Mucosa of rectum (tissue), 2 donors: ENCODE results near the gene OR8H2.
"Not testable (repeated sequence)": the region's sequence is repeated elsewhere in the genome, so short reads cannot be mapped to it uniquely, and the experiment has no call there.

Experiments
- H3K27ac ChIP-seq, 2 donors: one replicate each; pipeline ENCODE4 v1.7.0; 2013; ENCODE audit warnings: inconsistent platforms in 2 of 2, low read depth in 2 of 2, low read length in 2 of 2
- H3K27me3 ChIP-seq, 2 donors: one replicate each; pipeline ENCODE4 v1.7.0; 2013; ENCODE audit warnings: low read length in 2 of 2; ENCODE audit not compliant: control insufficient read depth in 2 of 2, insufficient read depth in 2 of 2
- H3K36me3 ChIP-seq, 2 donors: one replicate each; pipeline ENCODE4 v1.7.0; 2013; ENCODE audit warnings: low read length in 2 of 2; ENCODE audit not compliant: control insufficient read depth in 2 of 2, insufficient read depth in 2 of 2
- H3K4me1 ChIP-seq, 2 donors: one replicate each; pipeline ENCODE4 v1.7.0; 2013; ENCODE audit warnings: low read length in 2 of 2, mild to moderate bottlenecking in 1 of 2; ENCODE audit not compliant: control insufficient read depth in 2 of 2, insufficient read depth in 2 of 2
- H3K4me3 ChIP-seq, 2 donors: one replicate each; pipeline ENCODE4 v1.7.0; 2013; ENCODE audit warnings: low read length in 2 of 2
- H3K9ac ChIP-seq, 2 donors: one replicate each; pipeline ENCODE4 v1.7.0; 2013; ENCODE audit warnings: low read length in 2 of 2, low read depth in 1 of 2, mild to moderate bottlenecking in 1 of 2
- H3K9me3 ChIP-seq, 2 donors: one replicate each; pipeline ENCODE4 v1.7.0; 2013; ENCODE audit warnings: low read length in 2 of 2; ENCODE audit not compliant: control insufficient read depth in 2 of 2
- donor health status: healthy.
- donor health status: Normal muscosa, but diverticular disease.

Gene OR8H2

DNA sequence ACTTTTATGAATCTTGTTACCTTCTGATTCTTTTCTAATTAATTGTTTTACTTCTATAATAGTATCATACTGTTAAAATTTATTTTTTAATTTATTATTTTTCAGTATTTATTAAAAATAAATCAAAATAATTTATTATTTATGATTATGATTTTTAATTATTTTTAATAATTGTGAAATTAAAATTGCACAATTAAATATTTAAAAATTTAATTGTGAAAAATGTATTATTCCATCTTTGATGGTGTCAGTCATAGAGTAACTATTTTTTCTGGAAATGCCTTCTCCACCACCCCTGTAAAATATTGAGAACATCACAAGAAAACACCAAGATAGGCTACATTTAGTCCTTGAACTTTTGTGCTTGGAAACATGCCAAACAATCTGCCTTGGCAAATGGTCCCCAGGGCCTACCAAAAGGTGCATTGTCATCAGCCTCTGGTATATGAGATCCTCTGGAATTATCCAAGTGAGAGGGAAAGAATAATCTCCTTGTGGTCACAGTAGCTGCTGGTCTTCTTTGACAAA is at the start of gene OR8H2:
TSS of gene OR8H2 (plus strand) at position 478 of the 528 bp plus-strand sequence. CDS start 1,356 bp downstream, outside the sequence.
- no peak within 1 kb of the TSS for H3K4me3 ChIP-seq
- H3K36me3 ChIP-seq: no peaks in the 10 kb centered on the region

GRCh38 chr11:56056366-56056765 is 47.1 kb upstream of the OR8H2 start:
- H3K4me3 ChIP-seq, H3K9me3 ChIP-seq, H3K36me3 ChIP-seq, H3K27me3 ChIP-seq, H3K9ac ChIP-seq, H3K4me1 ChIP-seq, H3K27ac ChIP-seq: not testable (repeated sequence)

More for the DNA sequence above, at the start of gene OR8H2:
- H3K27ac ChIP-seq: no peak within 1 kb of the TSS
- no peaks in the 10 kb centered on the region for H3K4me1 ChIP-seq
- H3K27me3 ChIP-seq: no peaks in the 10 kb centered on the region
- no peaks in the 10 kb centered on the region for H3K9me3 ChIP-seq
- no peak within 1 kb of the TSS for H3K9ac ChIP-seq

- not testable (repeated sequence) for H3K27ac ChIP-seq
These were observed 45.7 kb upstream of the OR8H2 start for GRCh38 chr11:56057661-56058237.

DNA sequence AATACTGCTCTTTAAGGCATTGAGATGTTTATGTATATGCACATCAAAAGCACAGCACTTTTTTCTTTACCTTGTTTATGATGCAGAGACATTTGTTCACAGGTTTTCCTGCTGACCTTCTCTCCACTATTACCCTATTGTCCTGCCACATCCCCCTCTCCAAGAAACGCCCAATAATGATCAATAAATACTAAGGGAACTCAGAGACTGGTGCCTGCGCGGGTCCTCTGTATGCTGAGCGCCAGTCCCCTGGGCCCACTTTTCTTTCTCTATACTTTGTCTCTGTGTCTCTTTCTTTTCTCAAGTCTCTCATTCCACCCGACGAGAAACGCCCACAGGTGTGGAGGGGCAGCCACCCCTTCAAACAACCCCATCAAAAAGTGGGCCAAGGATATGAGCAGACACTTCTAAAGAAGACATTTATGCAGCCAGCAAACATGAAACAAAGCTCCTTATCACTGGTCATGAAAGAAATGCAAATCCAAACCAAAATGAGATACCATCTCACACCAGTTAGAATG is 45.2 kb upstream of the OR8H2 start:
- H3K9me3 ChIP-seq, H3K27ac ChIP-seq, H3K4me1 ChIP-seq, H3K36me3 ChIP-seq, H3K27me3 ChIP-seq, H3K4me3 ChIP-seq, H3K9ac ChIP-seq: not testable (repeated sequence)

More at GRCh38 chr11:56057661-56058237, 45.7 kb upstream of the OR8H2 start:
- not testable (repeated sequence) for H3K4me3 ChIP-seq, H3K4me1 ChIP-seq, H3K9me3 ChIP-seq, H3K36me3 ChIP-seq, H3K27me3 ChIP-seq, H3K9ac ChIP-seq

DNA sequence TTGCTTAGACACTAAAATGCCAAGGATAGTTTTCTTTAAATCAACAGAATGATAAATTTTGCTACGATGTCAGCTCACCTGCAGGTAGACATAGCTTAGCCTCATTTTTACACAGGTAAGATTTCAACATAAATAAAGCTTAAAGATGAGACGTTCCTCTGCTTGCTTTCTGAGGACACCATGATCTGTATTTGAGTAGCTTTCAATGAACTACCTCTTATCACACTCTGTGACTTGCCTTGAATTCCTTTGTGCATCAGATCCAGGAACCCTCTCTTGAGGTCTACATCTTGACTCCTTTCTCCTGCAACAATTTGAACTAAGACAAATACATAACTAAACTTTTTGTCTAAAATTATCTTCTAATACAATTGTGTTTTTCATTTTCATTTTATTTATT is 36.5 kb upstream of the OR8H2 start:
- H3K4me3 ChIP-seq: no peak overlapping the region
- no peaks in the 10 kb centered on the region for H3K9me3 ChIP-seq
- H3K27ac ChIP-seq: no peak overlapping the region
- H3K36me3 ChIP-seq: no peaks in the 10 kb centered on the region
- H3K27me3 ChIP-seq: no peaks in the 10 kb centered on the region
- no peaks in the 10 kb centered on the region for H3K4me1 ChIP-seq
- no peak overlapping the region for H3K9ac ChIP-seq

GRCh38 chr11:56089697-56090096 is 13.8 kb upstream of the OR8H2 start:
- H3K36me3 ChIP-seq: no peaks in the 10 kb centered on the region
- no peaks in the 10 kb centered on the region for H3K27me3 ChIP-seq
- no peak overlapping the region for H3K4me3 ChIP-seq
- no peak overlapping the region for H3K27ac ChIP-seq
- no peaks in the 10 kb centered on the region for H3K4me1 ChIP-seq
- H3K9ac ChIP-seq: no peak overlapping the region
- H3K9me3 ChIP-seq: no peaks in the 10 kb centered on the region

DNA sequence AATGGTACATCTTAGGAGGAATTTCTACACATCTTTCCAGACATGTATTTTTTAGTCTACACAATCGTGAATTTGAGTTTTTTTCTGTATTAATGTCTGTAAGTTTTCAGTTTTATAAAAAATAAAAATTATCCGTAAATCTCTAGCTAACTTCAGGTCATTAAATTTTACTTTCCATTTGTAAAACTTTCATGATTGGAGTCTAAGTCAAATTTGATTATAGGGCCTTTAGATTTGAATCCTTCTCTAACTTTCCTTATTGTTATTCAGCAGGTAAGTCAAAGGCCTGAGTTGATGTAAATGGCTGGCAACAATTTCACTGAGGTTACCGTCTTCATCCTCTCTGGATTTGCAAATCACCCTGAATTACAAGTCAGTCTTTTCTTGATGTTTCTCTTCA is 10.5 kb upstream of the OR8H2 start, which contains the start of gene OR8I2:
TSS of gene OR8I2 (plus strand) at position 301 of the 400 bp plus-strand sequence. CDS start at position 301, 0 bp downstream.
- Histone ChIP-seq H3K9me3 (no peaks in the 10 kb centered on the region), H3K27ac (no peak within 1 kb of the TSS), H3K9ac (no peak within 1 kb of the TSS), H3K27me3 (no peaks in the 10 kb centered on the region), H3K4me3 (no peak within 1 kb of the TSS), H3K4me1 (no peaks in the 10 kb centered on the region), H3K36me3 (no peaks in the 10 kb centered on the region)

DNA sequence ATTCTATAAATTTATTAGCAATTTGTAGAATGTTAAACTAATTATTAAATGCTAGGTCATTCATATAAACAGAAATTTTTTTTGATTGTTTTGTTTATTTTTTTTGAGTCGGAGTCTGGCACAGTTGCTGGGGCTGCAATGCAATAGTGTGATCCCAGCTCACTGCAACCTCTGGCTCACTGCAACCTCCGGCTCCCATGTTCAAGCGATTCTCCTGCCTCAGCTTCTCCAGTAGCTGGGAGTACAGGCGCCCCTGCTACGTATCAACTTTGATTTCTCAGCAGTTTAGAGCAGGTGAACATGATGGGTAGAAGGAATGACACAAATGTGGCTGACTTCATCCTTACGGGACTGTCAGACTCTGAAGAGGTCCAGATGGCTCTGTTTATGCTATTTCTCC is 18.6 kb downstream of the OR8H2 start, which contains the start of gene OR8H3:
TSS of gene OR8H3 (plus strand) at position 301 of the 400 bp plus-strand sequence. CDS start at position 301, 0 bp downstream.
- Histone ChIP-seq H3K9me3 (no peaks in the 10 kb centered on the region), H3K27me3 (no peaks in the 10 kb centered on the region), H3K4me3 (no peak within 1 kb of the TSS), H3K9ac (no peak within 1 kb of the TSS), H3K27ac (no peak within 1 kb of the TSS), H3K36me3 (no peaks in the 10 kb centered on the region), H3K4me1 (no peaks in the 10 kb centered on the region)

DNA sequence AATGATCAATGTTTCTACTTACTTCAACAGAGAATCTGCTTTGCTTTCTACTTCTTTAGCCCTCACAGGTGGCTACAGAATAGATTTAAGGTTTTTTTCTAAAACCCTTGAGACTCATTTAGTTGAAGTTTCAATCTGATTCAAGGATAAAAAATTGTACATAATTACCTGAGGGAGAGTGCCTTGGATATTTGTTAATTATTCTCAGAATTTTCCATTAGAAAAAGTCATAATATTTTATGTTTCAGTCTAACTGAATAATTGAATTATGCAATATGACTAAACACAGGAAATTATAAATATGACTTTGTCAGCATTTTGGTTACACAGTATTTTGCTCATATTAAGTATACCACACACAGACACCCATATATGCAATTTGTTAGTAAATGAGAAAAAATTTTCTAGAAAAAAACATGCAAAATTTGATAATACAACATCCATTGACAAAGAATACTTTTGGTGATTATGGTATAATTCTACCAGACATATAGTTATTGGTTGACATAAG is 36.7 kb downstream of the OR8H2 start, which contains the start of gene OR8J3:
TSS of gene OR8J3 (minus strand) at position 51 of the 511 bp plus-strand sequence. CDS start 2,483 bp downstream, outside the sequence.
- no peak within 1 kb of the TSS for H3K4me3 ChIP-seq
- H3K27me3 ChIP-seq: no peaks in the 10 kb centered on the region
- no peaks in the 10 kb centered on the region for H3K4me1 ChIP-seq
- H3K27ac ChIP-seq: no peak within 1 kb of the TSS
- no peak within 1 kb of the TSS for H3K9ac ChIP-seq
- no peaks in the 10 kb centered on the region for H3K9me3 ChIP-seq
- H3K36me3 ChIP-seq: no peaks in the 10 kb centered on the region

DNA sequence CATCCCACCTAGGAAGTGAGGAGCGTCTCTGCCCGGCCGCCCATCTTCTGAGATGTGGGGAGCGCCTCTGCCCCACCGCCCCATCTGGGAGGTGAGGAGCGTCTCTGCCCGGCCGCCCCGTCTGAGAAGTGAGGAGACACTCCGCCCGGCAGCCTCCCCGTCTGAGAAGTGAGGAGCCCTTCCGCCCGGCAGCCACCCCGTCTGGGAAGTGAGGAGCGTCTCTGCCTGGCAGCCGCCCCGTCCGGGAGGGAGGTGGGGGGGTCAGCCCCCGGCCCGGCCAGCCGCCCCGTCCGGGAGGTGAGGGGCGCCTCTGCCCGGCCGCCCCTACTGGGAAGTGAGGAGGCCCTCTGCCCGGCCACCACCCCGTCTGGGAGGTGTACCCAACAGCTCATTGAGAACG is 40.2 kb downstream of the OR8H2 start:
- H3K9ac ChIP-seq, H3K9me3 ChIP-seq, H3K27ac ChIP-seq, H3K4me1 ChIP-seq, H3K36me3 ChIP-seq, H3K4me3 ChIP-seq, H3K27me3 ChIP-seq: not testable (repeated sequence)
